Mucosa of descending colon (tissue), 3 donors: ENCODE results near the gene SLC39A13. TPM values are rescaled to one million over a fixed set of nuclear protein-coding genes. Genes with fewer than 3 reads are reported as not detected.
A peak's percentile ranks its signal among the peaks of the same experiment; 100 is the strongest.

Experiments
- ATAC-seq: fragments of 200-7000 bp; cut with Tn5 transposase; one replicate; pipeline ENCODE4 v1.9.1; 2020; ENCODE audit warnings: mild to moderate bottlenecking, moderate library complexity
- DNase-seq, 3 donors: peaks; one replicate each; pipeline ENCODE4 v3.0.0-alpha.2; 2020
- H3K36me3 ChIP-seq: fragments of 200-600 bp; one replicate; pipeline ENCODE4 v1.8.0; 2021; ENCODE audit warnings: low read depth, mild to moderate bottlenecking
- H3K4me1 ChIP-seq: fragments of 200-600 bp; one replicate; pipeline ENCODE4 v1.8.0; 2021; ENCODE audit warnings: low read depth, mild to moderate bottlenecking
- H3K4me3 ChIP-seq: fragments of 200-600 bp; one replicate; pipeline ENCODE4 v1.8.0; 2021; ENCODE audit warnings: mild to moderate bottlenecking
- H3K9me3 ChIP-seq: fragments of 200-600 bp; one replicate; pipeline ENCODE4 v1.8.0; 2021; ENCODE audit warnings: mild to moderate bottlenecking
- CTCF ChIP-seq: fragments of 200-600 bp; IDR thresholded peaks from one replicate; pipeline ENCODE4 v1.8.0; 2022; ENCODE audit warnings: antibody characterized with exemption, mild to moderate bottlenecking
- intact Hi-C, 2 donors: fragments of 100-400 bp; cut with DNase I in 1 of 2; cut with micrococcal nuclease in 1 of 2; formaldehyde crosslinking; loops; one replicate each; pipeline versions ENCODE4 v1.11.0 to v1.11.1; 2022; cut with DNase I, micrococcal nuclease
- total RNA-seq, 3 donors: library from RNA; stranded (reverse); fragmentation: NEBNext Ultra II Directional in 2 of 3; extraction: Animal tissue kit (Norgen Biotek cat#: 25700) in 2 of 3; gene quantifications; one replicate each; pipeline versions ENCODE4 v1.2.1 to v1.2.4, GENCODE V29; 2021 to 2023
- donor health status: DM: no; HTN: no; CAD: no; lungs with moderate emphysema.
- donor health status: DM: no; HTN: no; CAD: no.
- donor health status: DM: no; HTN: yes; CAD: no.

SLC39A13 gene
- total RNA-seq, 3 donors from 2014 or later = 14.4 to 30.9 (median 21.4) TPM

GRCh38 chr11:47441421-47441820, 33.0 kb downstream of the SLC39A13 start:
- Histone ChIP-seq H3K4me3 (no peak overlapping the region), H3K36me3 (no peaks in the 10 kb centered on the region), H3K4me1 (peaks cover 5% of the 10 kb centered on the region), H3K9me3 (no peaks in the 10 kb centered on the region)
- intact Hi-C loops = no loop called here
- TF ChIP-seq CTCF = no peak
- DNase-seq (no peak), ATAC-seq (no peak)

DNA sequence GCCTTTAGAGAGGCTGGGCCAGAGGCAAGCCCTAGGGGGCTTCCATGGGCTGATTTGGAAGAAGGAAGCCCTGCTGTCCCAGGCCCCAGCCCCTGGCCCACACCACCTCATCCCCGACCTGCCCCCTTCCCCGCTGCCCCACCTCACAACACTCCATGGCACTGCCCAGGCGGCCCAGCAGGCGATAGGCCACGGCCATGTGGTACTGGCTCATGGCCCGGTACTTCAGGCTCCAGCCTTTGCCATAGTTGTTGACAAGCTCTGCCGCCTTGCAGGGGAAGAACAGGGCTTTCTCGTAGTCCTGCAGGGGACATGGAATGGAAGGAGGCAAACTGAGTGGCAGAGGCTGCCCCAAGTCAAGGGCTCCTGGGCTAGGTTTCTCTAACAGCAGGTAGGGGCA, 34.1 kb downstream of the SLC39A13 start:
- intact Hi-C loops = no loop called here
- ATAC-seq (no peak), DNase-seq (no peak)
- H3K4me3 ChIP-seq = no peak overlapping the region
- peaks cover 5% of the 10 kb centered on the region for H3K4me1 ChIP-seq
- no peak for TF ChIP-seq CTCF
- no peaks in the 10 kb centered on the region for H3K36me3 ChIP-seq
- H3K9me3 ChIP-seq = no peaks in the 10 kb centered on the region

DNA sequence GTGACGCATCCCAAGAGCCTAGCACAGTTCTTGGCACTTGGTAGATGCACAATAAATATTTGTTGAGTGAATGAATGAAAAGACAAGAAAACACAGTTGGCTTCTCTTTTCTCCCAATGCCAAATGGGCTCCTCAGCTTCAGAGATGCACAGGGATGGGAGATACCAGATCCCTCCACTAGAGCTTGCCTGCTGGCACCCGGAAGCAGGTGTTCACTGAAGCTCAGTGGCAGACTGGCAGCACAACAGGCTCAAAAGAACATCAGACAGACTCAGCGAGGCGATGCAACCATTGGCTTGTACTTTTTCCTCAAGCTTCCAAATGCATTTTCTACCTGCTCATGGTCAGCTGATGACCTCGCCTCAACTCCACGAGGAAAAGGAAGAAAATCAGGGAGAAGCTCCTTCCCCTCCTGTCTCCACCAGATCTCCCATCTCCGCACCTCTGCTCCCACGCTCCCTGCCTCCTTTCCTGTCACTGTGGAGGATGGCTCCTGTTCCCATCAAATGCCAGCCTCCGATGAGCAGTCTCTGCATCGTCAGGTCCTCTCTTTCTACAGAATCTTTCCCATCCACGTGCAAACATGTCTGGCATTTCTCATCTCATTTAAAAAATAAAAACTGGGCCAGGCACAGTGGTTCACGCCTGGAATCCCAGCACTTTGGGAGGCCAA, 34.8 kb downstream of the SLC39A13 start:
- ATAC-seq (no peak), DNase-seq (no peak)
- no peak overlapping the region for H3K4me3 ChIP-seq
- H3K4me1 ChIP-seq = no peaks in the 10 kb centered on the region
- intact Hi-C loops = no loop called here
- H3K9me3 ChIP-seq = no peaks in the 10 kb centered on the region
- TF ChIP-seq CTCF = no peak
- H3K36me3 ChIP-seq = no peaks in the 10 kb centered on the region

DNA sequence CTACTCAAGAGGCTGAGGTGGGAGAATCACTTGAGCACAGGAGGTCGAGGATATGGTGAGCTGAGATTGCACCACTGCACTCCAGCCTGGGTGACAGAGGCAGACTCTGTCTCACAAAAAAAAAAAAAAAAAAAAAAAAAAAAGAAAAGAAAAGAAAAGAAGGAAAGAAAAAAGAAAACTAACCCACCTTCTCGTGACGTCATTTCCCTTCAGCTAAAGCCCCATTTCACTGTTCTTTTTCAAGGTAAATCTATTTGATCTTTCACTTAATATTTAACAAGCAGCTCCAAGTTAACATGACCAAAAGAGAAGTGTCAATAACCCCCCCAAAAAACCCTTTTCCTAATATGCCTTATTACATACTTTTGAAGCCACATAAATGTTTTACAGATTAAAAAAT, 35.4 kb downstream of the SLC39A13 start:
- intact Hi-C loops = no loop called here

GRCh38 chr11:47445840-47446239, 37.5 kb downstream of the SLC39A13 start:
- H3K36me3 ChIP-seq = no peaks in the 10 kb centered on the region
- intact Hi-C loops = no loop called here
- H3K9me3 ChIP-seq = no peaks in the 10 kb centered on the region
- DNase-seq = no peak
- no peak for TF ChIP-seq CTCF
- no peak for ATAC-seq
- H3K4me1 ChIP-seq = no peaks in the 10 kb centered on the region
- no peak overlapping the region for H3K4me3 ChIP-seq

More for the DNA sequence above, 35.4 kb downstream of the SLC39A13 start:
- ATAC-seq (no peak), DNase-seq (no peak)
- Histone ChIP-seq H3K36me3 (no peaks in the 10 kb centered on the region), H3K9me3 (no peaks in the 10 kb centered on the region), H3K4me1 (no peaks in the 10 kb centered on the region), H3K4me3 (no peak overlapping the region)
- no peak for TF ChIP-seq CTCF

- no peak for TF ChIP-seq CTCF
- H3K9me3 ChIP-seq = no peaks in the 10 kb centered on the region
- ATAC-seq = peak; percentile 17
- no peak overlapping the region for H3K4me3 ChIP-seq
- H3K4me1 ChIP-seq = no peaks in the 10 kb centered on the region
- intact Hi-C loops = no loop called here
- DNase-seq = no peak
- H3K36me3 ChIP-seq = no peaks in the 10 kb centered on the region
Observed at GRCh38 chr11:47446833-47447232, 38.4 kb downstream of the SLC39A13 start.
